Sigmoid colon (tissue), 4 donors: ENCODE data around the gene ZDHHC9.

Source experiments
- CTCF ChIP-seq, 4 experiments: fragments of 450-650 bp in 3 of 4; fragments of 200-600 bp in 1 of 4; IDR thresholded peaks; one replicate each; pipeline ENCODE4 v1.5.1; 2016 to 2019; ENCODE audit warnings: antibody characterized with exemption in 4 of 4, mild to moderate bottlenecking in 3 of 4, moderate library complexity in 2 of 4
- POLR2A ChIP-seq, 2 donors: fragments of 450-650 bp; IDR thresholded peaks; one replicate each; pipeline ENCODE4 v1.6.1; 2016; ENCODE audit warnings: antibody characterized with exemption in 2 of 2, mild to moderate bottlenecking in 2 of 2, moderate library complexity in 2 of 2
- POLR2AphosphoS5 ChIP-seq, 4 donors: sonication (generic); formaldehyde crosslinking; IDR thresholded peaks; one replicate each; pipeline ENCODE4 v1.6.1; 2017; ENCODE audit warnings: antibody characterized with exemption in 4 of 4

- TF ChIP-seq CTCF (IDR thresholded peaks at IDR 0.05) = no peak
- TF ChIP-seq POLR2A (IDR thresholded peaks at IDR 0.05) = no peak
- TF ChIP-seq POLR2AphosphoS5 (IDR thresholded peaks at IDR 0.05) = no peak
These were observed 74.9 kb downstream of the ZDHHC9 start for GRCh38 chrX:129768586-129769466.
